NCI-H510A (cell line): ENCODE results near the gene EFEMP1.

Source experiments
- DNase-seq: peaks from one replicate; lab custom pipeline; 2025; lab: John Stamatoyannopoulos, UW

The EFEMP1 gene

GRCh38 chr2:55826246-55826645 lies 97.3 kb downstream of the EFEMP1 start:
- DNase-seq: no peak

- DNase-seq: no peak
These were observed 99.0 kb downstream of the EFEMP1 start for GRCh38 chr2:55824551-55825096.
